Neuron (in vitro differentiated cells): ENCODE data around the gene ADCY2.

Experiments
- H2AFZ ChIP-seq: one replicate; pipeline ENCODE4 v1.6.1; 2013; ENCODE audit warnings: low read depth, mild to moderate bottlenecking, inconsistent platforms, low read length, moderate library complexity
- H3K27me3 ChIP-seq: one replicate; pipeline ENCODE4 v1.6.1; 2013; ENCODE audit warnings: low read length; ENCODE audit not compliant: insufficient read depth
- H3K36me3 ChIP-seq: one replicate; pipeline ENCODE4 v1.6.1; 2013; ENCODE audit warnings: low read length; ENCODE audit not compliant: insufficient read depth
- H3K4me1 ChIP-seq: one replicate; pipeline ENCODE4 v1.6.1; 2013; ENCODE audit warnings: low read length; ENCODE audit not compliant: insufficient read depth
- H3K4me3 ChIP-seq: 2 replicates; pipeline ENCODE4 v1.5.1; 2013; ENCODE audit warnings: mild to moderate bottlenecking, low read length, moderate library complexity
- H3K9me3 ChIP-seq: one replicate; pipeline ENCODE4 v1.6.1; 2013; ENCODE audit warnings: low read length

The ADCY2 gene

GRCh38 chr5:7848296-7848695 is 452.4 kb downstream of the ADCY2 start:
- Histone ChIP-seq H3K9me3 (no peaks in the 10 kb centered on the region), H3K27me3 (no peaks in the 10 kb centered on the region), H2AFZ (no peak overlapping the region), H3K4me3 (no peak overlapping the region), H3K36me3 (no peaks in the 10 kb centered on the region), H3K4me1 (peaks cover 7% of the 10 kb centered on the region)

GRCh38 chr5:7849681-7850394 is 453.9 kb downstream of the ADCY2 start:
- H3K4me1 ChIP-seq: peaks cover 7% of the 10 kb centered on the region
- no peaks in the 10 kb centered on the region for H3K36me3 ChIP-seq
- no peaks in the 10 kb centered on the region for H3K27me3 ChIP-seq
- H2AFZ ChIP-seq: peak overlapping the region; percentile 96
- no peaks in the 10 kb centered on the region for H3K9me3 ChIP-seq
- H3K4me3 ChIP-seq: peak overlapping the region; percentile 50

DNA sequence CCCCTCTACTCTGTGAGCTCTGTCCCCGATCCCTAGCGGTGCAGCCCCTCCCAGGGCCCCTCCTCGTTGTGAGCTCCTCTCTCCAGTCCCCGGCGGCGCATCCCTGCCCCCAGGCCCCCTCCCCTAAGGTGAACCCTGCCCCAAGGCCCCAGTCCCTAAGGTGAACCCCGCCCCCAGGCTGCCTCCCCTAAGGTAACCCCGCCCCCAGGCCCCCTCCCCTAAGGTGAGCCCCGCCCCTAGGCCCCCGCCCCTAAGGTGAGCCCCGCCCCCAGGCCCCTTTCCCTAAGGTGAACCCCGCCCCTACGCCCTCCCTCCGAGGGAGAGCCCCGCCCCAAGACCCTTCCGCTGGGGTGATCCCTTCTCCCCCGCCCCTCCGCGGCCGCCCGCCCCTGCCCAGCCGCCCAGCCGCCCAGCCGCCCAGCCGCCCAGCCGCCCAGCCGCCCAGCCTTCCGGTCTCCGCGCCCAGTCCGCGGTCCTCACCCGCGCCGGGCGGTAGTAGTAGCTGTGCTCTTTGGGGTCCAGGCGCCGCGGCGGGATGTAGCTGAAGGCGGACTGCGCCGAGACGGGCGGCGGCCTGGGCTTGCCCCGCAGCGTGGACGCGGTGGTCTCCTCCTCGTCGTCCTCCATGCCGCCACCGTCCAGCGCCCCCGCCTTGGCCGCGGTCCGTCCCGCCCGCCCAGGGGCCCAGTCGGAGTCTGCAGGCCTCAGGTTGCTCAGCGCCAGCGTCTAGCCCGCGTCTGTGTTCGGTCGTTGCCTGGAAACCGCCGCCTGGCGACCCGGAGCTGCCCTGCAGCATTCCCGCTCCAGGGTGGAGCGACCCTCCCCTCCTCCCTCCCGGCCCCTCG is 454.7 kb downstream of the ADCY2 start, which contains the start of gene CFAP90:
CFAP90 (minus strand) TSS at position 739 of the 845 bp plus-strand sequence; CDS start at position 627, 112 bp downstream.
- Histone ChIP-seq H2AFZ (peak within 1 kb of the TSS; percentile 96), H3K4me1 (peaks cover 7% of the 10 kb centered on the region), H3K9me3 (no peaks in the 10 kb centered on the region), H3K4me3 (peak within 1 kb of the TSS; percentile 53), H3K36me3 (no peaks in the 10 kb centered on the region), H3K27me3 (no peaks in the 10 kb centered on the region)

DNA sequence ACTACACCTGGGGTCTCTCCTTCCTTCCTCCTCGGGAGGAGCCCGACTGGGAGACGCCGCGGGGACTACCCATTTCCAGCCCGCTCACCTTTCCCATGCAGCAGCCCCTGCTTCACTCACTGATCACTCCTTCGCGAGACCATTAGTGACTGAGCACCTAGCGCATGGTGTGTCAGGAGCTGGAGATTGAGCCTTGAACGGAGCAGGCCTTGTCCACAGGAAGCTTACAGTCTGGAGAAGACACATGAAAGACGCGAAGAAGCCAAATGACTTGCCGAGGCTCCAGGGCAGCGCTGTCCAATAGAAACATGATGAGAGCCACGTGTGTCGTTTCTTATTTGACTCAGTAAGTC is 455.3 kb downstream of the ADCY2 start:
- no peaks in the 10 kb centered on the region for H3K9me3 ChIP-seq
- peaks cover 7% of the 10 kb centered on the region for H3K4me1 ChIP-seq
- peak overlapping the region; percentile 53 for H3K4me3 ChIP-seq
- H3K36me3 ChIP-seq: no peaks in the 10 kb centered on the region
- H2AFZ ChIP-seq: peak overlapping the region; percentile 87
- H3K27me3 ChIP-seq: no peaks in the 10 kb centered on the region

GRCh38 chr5:7851617-7852289 is 455.8 kb downstream of the ADCY2 start:
- no peaks in the 10 kb centered on the region for H3K27me3 ChIP-seq
- H3K4me1 ChIP-seq: peaks cover 7% of the 10 kb centered on the region
- H3K4me3 ChIP-seq: no peak overlapping the region
- no peaks in the 10 kb centered on the region for H3K9me3 ChIP-seq
- H3K36me3 ChIP-seq: no peaks in the 10 kb centered on the region
- no peak overlapping the region for H2AFZ ChIP-seq

GRCh38 chr5:7852542-7852941 is 456.6 kb downstream of the ADCY2 start:
- Histone ChIP-seq H3K36me3 (no peaks in the 10 kb centered on the region), H2AFZ (no peak overlapping the region), H3K4me1 (peaks cover 7% of the 10 kb centered on the region), H3K4me3 (no peak overlapping the region), H3K27me3 (no peaks in the 10 kb centered on the region), H3K9me3 (no peaks in the 10 kb centered on the region)

- H3K27me3 ChIP-seq: no peaks in the 10 kb centered on the region
- no peak overlapping the region for H2AFZ ChIP-seq
- H3K36me3 ChIP-seq: no peaks in the 10 kb centered on the region
- H3K9me3 ChIP-seq: no peaks in the 10 kb centered on the region
- H3K4me3 ChIP-seq: no peak overlapping the region
- peaks cover 7% of the 10 kb centered on the region for H3K4me1 ChIP-seq
These were observed 457.1 kb downstream of the ADCY2 start for GRCh38 chr5:7852988-7853387.

GRCh38 chr5:7855611-7856010 is 459.7 kb downstream of the ADCY2 start:
- Histone ChIP-seq H3K9me3 (no peaks in the 10 kb centered on the region), H3K4me1 (no peaks in the 10 kb centered on the region), H3K36me3 (peaks cover 15% of the 10 kb centered on the region), H3K27me3 (no peaks in the 10 kb centered on the region), H2AFZ (no peak overlapping the region), H3K4me3 (no peak overlapping the region)

DNA sequence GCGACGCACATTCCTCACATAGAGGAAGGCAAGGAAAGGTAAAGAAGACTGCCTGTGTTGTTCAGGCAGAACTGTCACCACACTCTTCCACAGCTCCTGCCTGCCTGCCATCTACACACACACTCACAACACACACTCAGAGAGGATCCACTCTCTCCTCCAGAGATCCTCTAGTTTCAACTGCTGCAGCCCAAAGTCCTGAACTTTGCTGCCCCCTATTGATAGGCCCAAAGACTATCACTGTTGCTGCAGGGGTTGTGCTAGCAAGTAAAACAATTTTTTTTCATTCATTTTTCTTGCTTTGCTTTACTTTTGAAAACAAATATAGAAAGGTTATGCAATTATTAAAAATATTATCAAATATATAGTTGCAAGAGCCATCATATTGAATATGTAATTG is 460.9 kb downstream of the ADCY2 start:
- Histone ChIP-seq H3K9me3 (no peaks in the 10 kb centered on the region), H3K27me3 (no peaks in the 10 kb centered on the region), H2AFZ (no peak overlapping the region), H3K36me3 (peaks cover 23% of the 10 kb centered on the region), H3K4me3 (no peak overlapping the region), H3K4me1 (no peaks in the 10 kb centered on the region)

DNA sequence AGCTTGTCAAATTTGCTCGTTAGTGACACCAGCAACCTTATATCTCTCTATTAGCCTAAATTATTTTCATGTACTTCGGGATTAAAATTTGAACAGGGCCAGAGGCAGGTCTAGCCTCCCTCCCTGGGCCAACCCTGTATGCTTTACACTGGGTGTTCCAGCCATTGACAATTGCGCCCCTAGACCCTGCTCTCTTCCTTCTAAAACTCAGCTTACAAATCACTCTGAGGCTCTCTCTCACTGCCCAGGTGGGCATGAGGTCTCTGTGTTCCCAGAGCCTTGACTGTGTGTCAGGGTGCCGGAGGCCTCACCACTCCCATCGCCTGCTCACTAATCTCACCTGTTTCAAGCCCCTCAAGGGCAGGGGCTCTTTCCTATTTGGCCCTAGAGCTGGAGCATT is 461.4 kb downstream of the ADCY2 start:
- H2AFZ ChIP-seq: no peak overlapping the region
- no peaks in the 10 kb centered on the region for H3K4me1 ChIP-seq
- H3K27me3 ChIP-seq: no peaks in the 10 kb centered on the region
- H3K9me3 ChIP-seq: no peaks in the 10 kb centered on the region
- peaks cover 28% of the 10 kb centered on the region for H3K36me3 ChIP-seq
- no peak overlapping the region for H3K4me3 ChIP-seq

- H3K27me3 ChIP-seq: no peaks in the 10 kb centered on the region
- no peaks in the 10 kb centered on the region for H3K4me1 ChIP-seq
- no peak overlapping the region for H3K4me3 ChIP-seq
- H3K36me3 ChIP-seq: peaks cover 33% of the 10 kb centered on the region
- H2AFZ ChIP-seq: no peak overlapping the region
- H3K9me3 ChIP-seq: no peaks in the 10 kb centered on the region
These were observed 462.1 kb downstream of the ADCY2 start for GRCh38 chr5:7857926-7858632.

DNA sequence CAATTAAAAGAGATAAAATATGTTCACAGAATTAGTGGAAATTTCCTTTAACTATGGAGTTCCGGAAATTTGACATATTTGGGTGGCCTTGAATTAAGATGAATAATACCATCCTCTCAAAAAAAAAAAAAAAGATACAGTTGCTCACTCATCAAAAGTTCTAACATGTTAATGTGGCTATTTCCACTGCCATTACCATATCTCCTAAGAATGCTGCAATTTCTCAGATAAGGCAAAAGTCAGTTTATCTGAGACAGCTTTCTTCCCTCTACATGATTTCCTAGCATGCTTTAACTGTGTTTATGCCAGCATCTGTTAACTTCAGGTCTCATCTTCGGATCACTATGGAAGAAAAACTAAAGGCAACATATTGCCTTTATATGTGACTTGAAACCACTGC is 470.3 kb downstream of the ADCY2 start:
- H2AFZ ChIP-seq: no peak overlapping the region
- H3K27me3 ChIP-seq: no peaks in the 10 kb centered on the region
- peaks cover 29% of the 10 kb centered on the region for H3K36me3 ChIP-seq
- H3K9me3 ChIP-seq: no peaks in the 10 kb centered on the region
- no peak overlapping the region for H3K4me3 ChIP-seq
- peaks cover 27% of the 10 kb centered on the region for H3K4me1 ChIP-seq
